Inflammatory macrophage treated with lipopolysaccharide for 1 hour (primary cell): Measurements from ENCODE around the gene OR56B4.

Source experiments
- DNase-seq, 2 donors: peaks; one replicate each; pipeline ENCODE4 v3.0.0-alpha.2; 2020 to 2022

The OR56B4 gene

GRCh38 chr11:6152126-6152525, 44.6 kb downstream of the OR56B4 start:
- no peak for DNase-seq

GRCh38 chr11:6156628-6157359, 49.3 kb downstream of the OR56B4 start:
- peak in 1 of 2 donors; percentile 15 for DNase-seq
